RWPE2 (cell line): ENCODE data around the gene PLPPR1.

Experiments
- ATAC-seq: fragments of 200-7000 bp; cut with Tn5 transposase; 3 replicates; pipeline ENCODE4 v1.9.1; 2021; ENCODE audit warnings: low read depth
- DNase-seq: peaks from one replicate; pipeline ENCODE4 v3.0.0-alpha.2; 2020; ENCODE audit warnings: low spot score
- H3K27ac ChIP-seq: fragments of 450-650 bp; 2 replicates; pipeline ENCODE4 v1.5.1; 2017; ENCODE audit warnings: mild to moderate bottlenecking; ENCODE audit not compliant: poor library complexity, severe bottlenecking
- H3K27me3 ChIP-seq: fragments of 250-450 bp; sonication (Bioruptor Pico); 2 replicates; pipeline ENCODE4 v1.5.1; 2021; ENCODE audit warnings: mild to moderate bottlenecking, moderate library complexity; ENCODE audit not compliant: insufficient read depth, poor library complexity, severe bottlenecking
- H3K36me3 ChIP-seq: fragments of 250-450 bp; sonication (Bioruptor Pico); 2 replicates; pipeline ENCODE4 v1.5.1; 2020; ENCODE audit warnings: low read depth, mild to moderate bottlenecking, moderate library complexity
- H3K4me1 ChIP-seq: fragments of 250-450 bp; sonication (Bioruptor Pico); 2 replicates; pipeline ENCODE4 v1.5.1; 2021; ENCODE audit warnings: mild to moderate bottlenecking, moderate library complexity; ENCODE audit not compliant: insufficient read depth, poor library complexity, severe bottlenecking
- H3K4me3 ChIP-seq: fragments of 250-450 bp; sonication (Bioruptor Pico); 2 replicates; pipeline ENCODE4 v1.5.1; 2021; ENCODE audit warnings: mild to moderate bottlenecking, moderate library complexity; ENCODE audit not compliant: severe bottlenecking
- H3K9me3 ChIP-seq: fragments of 250-450 bp; sonication (Bioruptor Pico); 2 replicates; pipeline ENCODE4 v1.5.1; 2021; ENCODE audit warnings: mild to moderate bottlenecking, moderate library complexity; ENCODE audit not compliant: severe bottlenecking
- TF ChIP-seq, protein P1 (sequence below): fragments of 450-650 bp; IDR thresholded peaks from one replicate; pipeline ENCODE4 v1.5.1; 2017; ENCODE audit warnings: mild to moderate bottlenecking, moderate library complexity; ENCODE audit not compliant: poor library complexity, severe bottlenecking

PLPPR1 gene

DNA sequence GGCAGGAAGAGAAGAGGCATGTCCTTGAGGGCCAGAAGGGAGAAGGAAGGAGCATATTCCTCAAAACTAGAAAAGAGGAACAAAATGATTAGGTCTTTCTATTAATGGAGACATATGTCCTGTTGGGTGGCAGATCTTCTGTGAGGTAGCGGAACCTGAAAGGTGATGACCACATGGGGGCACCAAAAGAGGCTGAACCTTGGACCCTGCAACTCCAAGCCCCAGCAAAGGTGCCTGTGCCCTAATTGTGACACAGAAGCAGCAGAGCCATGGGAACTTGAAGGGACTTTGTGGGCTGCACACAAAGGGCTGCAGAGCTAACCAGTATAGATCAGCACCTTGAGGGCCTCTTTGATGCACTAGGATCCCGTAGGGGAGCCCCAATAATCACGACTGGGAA lies 198.3 kb downstream of the PLPPR1 start:
- H3K27ac ChIP-seq = no peak overlapping the region
- DNase-seq = no peak
- no peak overlapping the region for H3K4me3 ChIP-seq
- ATAC-seq = no peak
- no peaks in the 10 kb centered on the region for H3K4me1 ChIP-seq
- H3K27me3 ChIP-seq = no peaks in the 10 kb centered on the region
- H3K36me3 ChIP-seq = no peaks in the 10 kb centered on the region
- TF ChIP-seq, protein P1, sequence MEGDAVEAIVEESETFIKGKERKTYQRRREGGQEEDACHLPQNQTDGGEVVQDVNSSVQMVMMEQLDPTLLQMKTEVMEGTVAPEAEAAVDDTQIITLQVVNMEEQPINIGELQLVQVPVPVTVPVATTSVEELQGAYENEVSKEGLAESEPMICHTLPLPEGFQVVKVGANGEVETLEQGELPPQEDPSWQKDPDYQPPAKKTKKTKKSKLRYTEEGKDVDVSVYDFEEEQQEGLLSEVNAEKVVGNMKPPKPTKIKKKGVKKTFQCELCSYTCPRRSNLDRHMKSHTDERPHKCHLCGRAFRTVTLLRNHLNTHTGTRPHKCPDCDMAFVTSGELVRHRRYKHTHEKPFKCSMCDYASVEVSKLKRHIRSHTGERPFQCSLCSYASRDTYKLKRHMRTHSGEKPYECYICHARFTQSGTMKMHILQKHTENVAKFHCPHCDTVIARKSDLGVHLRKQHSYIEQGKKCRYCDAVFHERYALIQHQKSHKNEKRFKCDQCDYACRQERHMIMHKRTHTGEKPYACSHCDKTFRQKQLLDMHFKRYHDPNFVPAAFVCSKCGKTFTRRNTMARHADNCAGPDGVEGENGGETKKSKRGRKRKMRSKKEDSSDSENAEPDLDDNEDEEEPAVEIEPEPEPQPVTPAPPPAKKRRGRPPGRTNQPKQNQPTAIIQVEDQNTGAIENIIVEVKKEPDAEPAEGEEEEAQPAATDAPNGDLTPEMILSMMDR = no peak
- H3K9me3 ChIP-seq = no peaks in the 10 kb centered on the region

DNA sequence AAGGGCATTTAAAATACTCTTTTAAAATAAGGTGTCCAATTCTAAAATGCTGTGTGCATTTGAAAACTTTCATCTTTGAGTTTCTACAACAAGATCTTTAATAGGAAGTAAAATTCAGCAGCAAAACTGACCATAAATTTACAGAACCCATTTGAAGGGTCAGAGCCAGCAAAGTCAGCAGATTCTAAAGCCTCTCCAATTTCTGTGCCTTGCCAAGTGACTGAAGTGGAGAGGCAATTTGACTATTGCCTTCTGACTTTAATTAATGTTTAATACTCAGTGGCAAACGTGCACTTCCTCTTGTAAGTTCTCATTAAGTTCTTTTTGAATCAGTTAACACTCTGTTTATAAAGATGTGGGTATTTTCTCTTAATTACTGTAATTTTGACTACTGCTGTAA lies 201.1 kb downstream of the PLPPR1 start:
- TF ChIP-seq, protein P1 = no peak
- ATAC-seq (no peak), DNase-seq (no peak)
- no peaks in the 10 kb centered on the region for H3K27me3 ChIP-seq
- H3K4me3 ChIP-seq = no peak overlapping the region
- no peaks in the 10 kb centered on the region for H3K9me3 ChIP-seq
- no peaks in the 10 kb centered on the region for H3K4me1 ChIP-seq
- H3K36me3 ChIP-seq = no peaks in the 10 kb centered on the region
- no peak overlapping the region for H3K27ac ChIP-seq

GRCh38 chr9:101232405-101232977 lies 204.0 kb downstream of the PLPPR1 start:
- no peaks in the 10 kb centered on the region for H3K27me3 ChIP-seq
- no peaks in the 10 kb centered on the region for H3K36me3 ChIP-seq
- TF ChIP-seq, protein P1 = no peak
- no peaks in the 10 kb centered on the region for H3K9me3 ChIP-seq
- ATAC-seq = no peak
- no peaks in the 10 kb centered on the region for H3K4me1 ChIP-seq
- H3K4me3 ChIP-seq = no peak overlapping the region
- no peak for DNase-seq
- no peak overlapping the region for H3K27ac ChIP-seq

- Histone ChIP-seq H3K36me3 (no peaks in the 10 kb centered on the region), H3K4me1 (no peaks in the 10 kb centered on the region), H3K27ac (no peak overlapping the region), H3K27me3 (no peaks in the 10 kb centered on the region), H3K4me3 (no peak overlapping the region), H3K9me3 (no peaks in the 10 kb centered on the region)
- ATAC-seq (peak; percentile 58; the same call in 2 of the 3 replicates), DNase-seq (no peak)
- TF ChIP-seq, protein P1 = peak; percentile 58
Measured at GRCh38 chr9:101235105-101235866, 206.8 kb downstream of the PLPPR1 start.

DNA sequence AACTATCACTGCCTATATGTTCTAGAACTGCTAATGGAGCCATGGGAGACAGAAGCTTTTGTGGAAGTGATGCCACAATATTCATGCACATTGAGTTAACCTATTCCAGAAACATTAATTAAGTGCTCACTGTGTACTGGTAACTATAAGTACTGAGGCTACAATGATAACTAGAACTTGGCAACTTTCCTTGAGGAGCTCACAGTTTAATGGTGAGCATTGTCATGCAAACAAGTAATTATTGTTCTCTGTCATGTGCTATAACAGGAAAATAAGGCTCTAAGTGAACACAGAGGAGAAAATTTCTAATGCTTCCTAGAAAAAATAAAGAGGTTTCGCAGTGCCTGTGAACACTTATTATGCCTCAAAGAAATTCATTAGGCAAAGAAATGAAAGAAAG lies 214.1 kb downstream of the PLPPR1 start:
- H3K4me1 ChIP-seq = no peaks in the 10 kb centered on the region
- ATAC-seq = no peak
- H3K36me3 ChIP-seq = no peaks in the 10 kb centered on the region
- no peaks in the 10 kb centered on the region for H3K27me3 ChIP-seq
- H3K4me3 ChIP-seq = no peak overlapping the region
- TF ChIP-seq, protein P1 = no peak
- no peak for DNase-seq
- H3K9me3 ChIP-seq = no peaks in the 10 kb centered on the region
- no peak overlapping the region for H3K27ac ChIP-seq
